GM06990 (cell line): Measurements from ENCODE around the gene NOX4.

Experiments
- DNase-seq: peaks from one replicate; pipeline ENCODE4 v3.0.0-alpha.2; 2011; ENCODE audit not compliant: insufficient read length; ENCODE audit errors: extremely low read depth
- H3K27me3 ChIP-seq: replicated peaks from 2 replicates; pipeline ENCODE4 v1.6.0; 2011; ENCODE audit warnings: low read length; ENCODE audit not compliant: control insufficient read depth, insufficient read depth
- H3K36me3 ChIP-seq: 2 replicates; pipeline ENCODE4 v1.5.1; 2011; ENCODE audit warnings: low read length; ENCODE audit not compliant: control insufficient read depth, insufficient read depth
- H3K4me3 ChIP-seq: replicated peaks from 2 replicates; pipeline ENCODE4 v1.5.1; 2011; ENCODE audit warnings: low read depth, mild to moderate bottlenecking, control low read depth, low read length
- CTCF ChIP-seq: IDR thresholded peaks from 2 replicates; pipeline ENCODE4 v1.5.1; 2011; ENCODE audit warnings: low read length, control low read depth, mild to moderate bottlenecking, inconsistent platforms; ENCODE audit not compliant: insufficient read depth, poor library complexity, severe bottlenecking

NOX4 gene

DNA sequence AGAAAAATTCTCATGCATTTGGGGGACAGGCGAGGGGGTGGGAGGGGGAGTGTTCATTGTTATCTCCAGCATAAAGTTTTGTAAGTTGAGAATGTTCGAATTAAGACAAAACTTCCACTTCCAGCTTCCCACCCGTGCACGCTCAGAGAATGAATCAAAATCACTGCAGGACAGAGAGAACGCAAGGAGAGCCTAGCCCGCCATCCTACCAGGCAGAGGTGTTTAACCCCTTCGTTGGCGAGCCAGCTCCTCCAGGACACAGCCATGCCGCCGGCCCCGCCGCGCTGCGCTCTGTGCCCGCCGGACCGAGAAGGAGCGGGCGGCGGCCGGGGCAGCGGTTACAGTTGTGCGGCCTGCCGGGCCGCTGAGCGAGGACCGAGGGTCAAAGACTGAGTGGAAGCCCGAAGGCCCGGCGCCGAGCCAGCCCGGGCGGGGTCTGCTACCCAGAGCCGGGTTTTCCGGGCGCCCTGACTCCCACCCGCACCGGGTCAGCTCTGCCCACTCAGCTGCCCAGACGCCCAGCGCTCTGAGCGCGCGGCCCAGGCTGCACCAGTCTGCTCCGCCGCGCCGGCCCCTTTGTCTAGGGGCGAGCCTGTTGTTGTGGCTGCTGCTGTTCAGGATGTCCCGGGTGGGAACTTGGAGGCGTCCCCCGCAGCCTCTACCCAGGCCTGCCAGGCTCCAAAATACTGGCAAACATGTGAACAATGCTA, at the start of gene NOX4:
Gene NOX4 (minus strand): TSS at position 395 of the 710 bp plus-strand sequence. CDS start 129 bp downstream, at position 266.
- TF ChIP-seq CTCF = no peak
- no peaks in the 10 kb centered on the region for H3K36me3 ChIP-seq
- no peak for DNase-seq
- no peaks in the 10 kb centered on the region; the same call in 1 of the 2 replicates for H3K27me3 ChIP-seq
- H3K4me3 ChIP-seq = no peak within 1 kb of the TSS

- no peaks in the 10 kb centered on the region for H3K36me3 ChIP-seq
- no peak for TF ChIP-seq CTCF
- no peak for DNase-seq
- no peaks in the 10 kb centered on the region for H3K27me3 ChIP-seq
- no peak overlapping the region for H3K4me3 ChIP-seq
These were observed 49.7 kb upstream of the NOX4 start for GRCh38 chr11:89540826-89541225.

- no peak for TF ChIP-seq CTCF
- H3K36me3 ChIP-seq = no peaks in the 10 kb centered on the region
- no peak overlapping the region for H3K4me3 ChIP-seq
- DNase-seq = no peak
- no peaks in the 10 kb centered on the region for H3K27me3 ChIP-seq
These were observed 46.8 kb upstream of the NOX4 start for GRCh38 chr11:89537936-89538335.

DNA sequence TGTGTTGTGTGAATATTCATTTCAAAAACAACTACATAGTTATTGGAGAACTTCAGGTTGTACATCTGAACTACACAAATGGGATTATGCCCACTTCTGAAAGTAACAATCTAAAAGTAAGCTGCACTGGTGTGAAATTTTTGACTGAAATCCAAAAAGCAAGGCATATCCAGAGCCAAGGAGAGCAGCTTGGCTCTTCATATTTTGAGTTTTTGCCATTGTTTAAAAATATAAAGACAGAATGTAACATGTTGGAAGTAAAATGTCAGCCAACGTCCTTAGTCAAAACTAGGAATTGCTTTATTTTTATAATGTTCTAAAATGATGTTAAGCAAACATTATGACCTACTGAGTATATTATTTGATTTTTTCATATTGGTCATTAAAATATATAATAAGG, 45.8 kb upstream of the NOX4 start:
- no peak overlapping the region for H3K4me3 ChIP-seq
- H3K27me3 ChIP-seq = no peaks in the 10 kb centered on the region
- no peak for DNase-seq
- no peak for TF ChIP-seq CTCF
- H3K36me3 ChIP-seq = no peaks in the 10 kb centered on the region

- Histone ChIP-seq H3K27me3 (no peaks in the 10 kb centered on the region), H3K4me3 (no peak overlapping the region), H3K36me3 (no peaks in the 10 kb centered on the region)
- no peak for DNase-seq
- TF ChIP-seq CTCF = no peak
These were observed 44.0 kb upstream of the NOX4 start for GRCh38 chr11:89535221-89535620.
